ENCODE data around the gene GAS2. TPM values are rescaled to one million over a fixed set of nuclear protein-coding genes. Genes with fewer than 3 reads are reported as not detected.

GAS2 gene
- total RNA-seq, 1 donor from 2014 or later: 10.3 TPM

- no peak overlapping the region for H3K4me3 ChIP-seq (ENCODE audit: low read depth, low read length)
- TF ChIP-seq CTCF (conservative IDR thresholded peaks at IDR 0.05; ENCODE audit: low read depth, low read length): no peak
- DNase-seq (ENCODE audit: low read depth): no peak
These were observed 18.7 kb downstream of the GAS2 start for GRCh38 chr11:22685111-22685510.

- H3K4me3 ChIP-seq (ENCODE audit: low read depth, low read length): no peak overlapping the region
- TF ChIP-seq CTCF (conservative IDR thresholded peaks at IDR 0.05; ENCODE audit: low read depth, low read length): no peak
- no peak for DNase-seq (ENCODE audit: low read depth)
These were observed 22.5 kb downstream of the GAS2 start for GRCh38 chr11:22688914-22689313.

GRCh38 chr11:22690257-22690656 is 23.8 kb downstream of the GAS2 start:
- no peak for DNase-seq (ENCODE audit: low read depth)
- TF ChIP-seq CTCF (conservative IDR thresholded peaks at IDR 0.05; ENCODE audit: low read depth, low read length): no peak
- H3K4me3 ChIP-seq (ENCODE audit: low read depth, low read length): no peak overlapping the region

- no peak overlapping the region for H3K4me3 ChIP-seq (ENCODE audit: low read depth, low read length)
- no peak for DNase-seq (ENCODE audit: low read depth)
- no peak for TF ChIP-seq CTCF (conservative IDR thresholded peaks at IDR 0.05; ENCODE audit: low read depth, low read length)
These were observed 24.5 kb downstream of the GAS2 start for GRCh38 chr11:22690871-22691270.

- TF ChIP-seq CTCF (conservative IDR thresholded peaks at IDR 0.05; ENCODE audit: low read depth, low read length): no peak
- no peak for DNase-seq (ENCODE audit: low read depth)
- no peak overlapping the region for H3K4me3 ChIP-seq (ENCODE audit: low read depth, low read length)
These were observed 33.0 kb downstream of the GAS2 start for GRCh38 chr11:22699388-22699787.

- no peak overlapping the region for H3K4me3 ChIP-seq (ENCODE audit: low read depth, low read length)
- DNase-seq (ENCODE audit: low read depth): no peak
- no peak for TF ChIP-seq CTCF (conservative IDR thresholded peaks at IDR 0.05; ENCODE audit: low read depth, low read length)
These were observed 35.6 kb downstream of the GAS2 start for GRCh38 chr11:22702031-22702430.

- no peak for TF ChIP-seq CTCF (conservative IDR thresholded peaks at IDR 0.05; ENCODE audit: low read depth, low read length)
- peak; percentile 55 for DNase-seq (ENCODE audit: low read depth)
- H3K4me3 ChIP-seq (ENCODE audit: low read depth, low read length): no peak overlapping the region
These were observed 36.6 kb downstream of the GAS2 start for GRCh38 chr11:22703040-22703439.
